Testis (tissue), 3 donors: ENCODE measurements around the gene SLC44A5. TPM values are rescaled to one million over a fixed set of nuclear protein-coding genes. Genes with fewer than 3 reads are reported as not detected.

Experiments used
- DNase-seq: peaks from one replicate; pipeline ENCODE4 v3.0.0-alpha.2; 2019
- H3K27ac ChIP-seq, 2 donors: fragments of 200-600 bp; sonication (generic); one replicate each; pipeline ENCODE4 v1.5.1; 2019
- H3K27me3 ChIP-seq: fragments of 200-600 bp; sonication (generic); one replicate; pipeline ENCODE4 v1.5.1; 2019
- H3K36me3 ChIP-seq: fragments of 200-600 bp; sonication (generic); one replicate; pipeline ENCODE4 v1.5.1; 2017; ENCODE audit warnings: low read depth; ENCODE audit errors: missing control alignments
- H3K4me1 ChIP-seq: fragments of 200-600 bp; sonication (generic); one replicate; pipeline ENCODE4 v1.5.1; 2019
- H3K4me3 ChIP-seq, 2 donors: fragments of 200-600 bp; sonication (generic); one replicate each; pipeline ENCODE4 v1.5.1; 2017 to 2019
- H3K9me3 ChIP-seq: fragments of 200-600 bp; sonication (generic); one replicate; pipeline ENCODE4 v1.5.1; 2017
- CTCF ChIP-seq, 3 experiments: fragments of 450-650 bp in 2 of 3; fragments of 200-600 bp in 1 of 3; sonication (generic) in 1 of 3; IDR thresholded peaks; one replicate each; pipeline ENCODE4 v1.5.1; 2016 to 2019; ENCODE audit warnings: antibody characterized with exemption in 3 of 3, mild to moderate bottlenecking in 2 of 3, moderate library complexity in 1 of 3
- POLR2A ChIP-seq: fragments of 450-650 bp; IDR thresholded peaks from one replicate; pipeline ENCODE4 v1.6.1; 2017; ENCODE audit warnings: antibody characterized with exemption, mild to moderate bottlenecking, moderate library complexity
- WGBS, 2 donors: methylation state at CpG; one replicate each; pipeline ENCODE4 v1.1.5; 2018; 5-methylcytosine and 5-hydroxymethylcytosine counted together
- intact Hi-C: fragments of 100-400 bp; cut with DNase I; formaldehyde crosslinking; loops from one replicate; pipeline ENCODE4 v1.15.1; 2023; ENCODE audit warnings: low total_unique reads
- polyA plus RNA-seq: library from polyadenylated mRNA; stranded (reverse); fragments of 350-450 nt; fragmentation: Illumina TruSeq; extraction: RNeasy Lipid Tissue Mini Kit (QIAGEN cat#74804); gene quantifications from one replicate; pipeline ENCODE4 v1.2.3, GENCODE V29; 2014; ENCODE audit warnings: low read depth, low replicate concordance; ENCODE audit not compliant: insufficient read depth
- total RNA-seq, 2 donors: library from RNA; depleted of rRNA; stranded (reverse); fragments of >200 nt; gene quantifications; one replicate each; pipeline ENCODE4 v1.2.3, GENCODE V29; 2016

SLC44A5 gene
- total and polyA plus RNA-seq, 3 donors from 2014 or later: 4.9 to 10.6 (median 4.9) TPM

- Histone ChIP-seq H3K4me1 (no peaks in the 10 kb centered on the region), H3K27me3 (no peaks in the 10 kb centered on the region), H3K9me3 (no peaks in the 10 kb centered on the region), H3K27ac (no peak overlapping the region), H3K4me3 (no peak overlapping the region), H3K36me3 (no peaks in the 10 kb centered on the region)
- intact Hi-C loops: no loop called here
- DNase-seq: no peak
- no peak for TF ChIP-seq POLR2A
- no peak for TF ChIP-seq CTCF (IDR thresholded peaks at IDR 0.05)
These were observed 81.4 kb downstream of the SLC44A5 start for GRCh38 chr1:75529488-75529887.

- TF ChIP-seq CTCF (IDR thresholded peaks at IDR 0.05) (no peak), POLR2A (no peak)
- Histone ChIP-seq H3K36me3 (no peaks in the 10 kb centered on the region), H3K27me3 (no peaks in the 10 kb centered on the region), H3K9me3 (no peaks in the 10 kb centered on the region), H3K4me3 (no peak overlapping the region), H3K27ac (no peak overlapping the region), H3K4me1 (no peaks in the 10 kb centered on the region)
- intact Hi-C loops: no loop called here
- no peak for DNase-seq
These were observed 82.9 kb downstream of the SLC44A5 start for GRCh38 chr1:75528001-75528400.

- Histone ChIP-seq H3K27me3 (no peaks in the 10 kb centered on the region), H3K27ac (no peak overlapping the region), H3K4me1 (no peaks in the 10 kb centered on the region), H3K4me3 (no peak overlapping the region), H3K9me3 (no peaks in the 10 kb centered on the region), H3K36me3 (no peaks in the 10 kb centered on the region)
- WGBS, 2 donors: 42 to 61% methylated on average over 3 of the region's 3 CpGs
- intact Hi-C loops: no loop called here
- DNase-seq: no peak
- TF ChIP-seq POLR2A (no peak), CTCF (IDR thresholded peaks at IDR 0.05) (no peak)
These were observed 88.5 kb downstream of the SLC44A5 start for GRCh38 chr1:75522389-75522788.

GRCh38 chr1:75521658-75522057, 89.3 kb downstream of the SLC44A5 start:
- no peaks in the 10 kb centered on the region for H3K27me3 ChIP-seq
- H3K27ac ChIP-seq: no peak overlapping the region
- no peaks in the 10 kb centered on the region for H3K4me1 ChIP-seq
- intact Hi-C loops: no loop called here
- no peak overlapping the region for H3K4me3 ChIP-seq
- H3K9me3 ChIP-seq: no peaks in the 10 kb centered on the region
- no peak for TF ChIP-seq CTCF (IDR thresholded peaks at IDR 0.05)
- no peak for TF ChIP-seq POLR2A
- 54 to 66% methylated on average over 3 of the region's 3 CpGs for WGBS, 2 donors
- no peak for DNase-seq
- no peaks in the 10 kb centered on the region for H3K36me3 ChIP-seq

GRCh38 chr1:75520862-75521475, 89.9 kb downstream of the SLC44A5 start:
- 59 to 83% methylated on average over 4 of the region's 4 CpGs for WGBS, 2 donors
- no peaks in the 10 kb centered on the region for H3K36me3 ChIP-seq
- no peaks in the 10 kb centered on the region for H3K4me1 ChIP-seq
- DNase-seq: no peak
- no peaks in the 10 kb centered on the region for H3K9me3 ChIP-seq
- intact Hi-C loops: no loop called here
- no peak overlapping the region for H3K27ac ChIP-seq
- no peak overlapping the region for H3K4me3 ChIP-seq
- H3K27me3 ChIP-seq: no peaks in the 10 kb centered on the region
- TF ChIP-seq POLR2A (no peak), CTCF (IDR thresholded peaks at IDR 0.05) (no peak)
